GM12878 (cell line): Measurements from ENCODE around the gene DUSP22. TPM values are rescaled to one million over a fixed set of nuclear protein-coding genes. Genes with fewer than 3 reads are reported as not detected.
A peak's percentile ranks its signal among the peaks of the same experiment; 100 is the strongest.

Experiments
- CHD1 ChIP-seq: IDR thresholded peaks from 2 replicates; pipeline ENCODE4 v1.6.1; 2012; ENCODE audit warnings: low read depth, low read length, improper control_type of control experiment
- CUX1 ChIP-seq: IDR thresholded peaks from 2 replicates; pipeline ENCODE4 v1.6.1; 2012; ENCODE audit warnings: improper control_type of control experiment, low read depth, low read length; ENCODE audit not compliant: insufficient replicate concordance
- EP300 ChIP-seq, 2 experiments: fragments of 150-350 bp in 1 of 2; IDR thresholded peaks; 2 replicates each; pipeline ENCODE4 v1.6.1; 2011 to 2012; ENCODE audit warnings: low read depth in 2 of 2, low read length in 2 of 2, borderline replicate concordance in 1 of 2, improper control_type of control experiment in 1 of 2, inconsistent platforms in 1 of 2; ENCODE audit not compliant: control insufficient read depth in 1 of 2
- HDGF ChIP-seq: fragments of 450-650 bp; IDR thresholded peaks from 2 replicates; pipeline ENCODE4 v1.6.1; 2016; ENCODE audit warnings: antibody characterized with exemption
- MEF2A ChIP-seq: IDR thresholded peaks from 2 replicates; pipeline ENCODE4 v1.6.1; 2011; ENCODE audit warnings: low read depth, mild to moderate bottlenecking, low read length, moderate library complexity; ENCODE audit not compliant: insufficient read depth
- MXI1 ChIP-seq: fragments of 150-350 bp; IDR thresholded peaks from 2 replicates; pipeline ENCODE4 v1.6.1; 2011; ENCODE audit warnings: low read depth, mild to moderate bottlenecking, inconsistent platforms, low read length, improper control_type of control experiment
- PBX3 ChIP-seq: IDR thresholded peaks from 2 replicates; pipeline ENCODE4 v1.6.1; 2011; ENCODE audit warnings: mild to moderate bottlenecking, low read depth, low read length, moderate library complexity; ENCODE audit not compliant: insufficient replicate concordance
- PKNOX1 ChIP-seq: fragments of 450-650 bp; IDR thresholded peaks from 2 replicates; pipeline ENCODE4 v1.6.1; 2016; ENCODE audit warnings: mild to moderate bottlenecking
- POLR2AphosphoS2 ChIP-seq: IDR thresholded peaks from 2 replicates; pipeline ENCODE4 v1.6.1; 2011; ENCODE audit warnings: low read depth, mild to moderate bottlenecking, low read length, improper control_type of control experiment, moderate library complexity
- POLR2AphosphoS5 ChIP-seq: IDR thresholded peaks from 2 replicates; pipeline ENCODE4 v1.6.1; 2011; ENCODE audit warnings: mild to moderate bottlenecking, low read length, inconsistent platforms
- REST ChIP-seq: IDR thresholded peaks from 2 replicates; pipeline ENCODE4 v1.6.1; 2012; ENCODE audit warnings: mild to moderate bottlenecking, low read depth, low read length
- SIX5 ChIP-seq: IDR thresholded peaks from 2 replicates; pipeline ENCODE4 v1.6.1; 2011; ENCODE audit warnings: mild to moderate bottlenecking, low read depth, low read length, moderate library complexity; ENCODE audit not compliant: severe bottlenecking
- SMAD1 ChIP-seq: fragments of 450-650 bp; IDR thresholded peaks from 2 replicates; pipeline ENCODE4 v1.6.1; 2018; ENCODE audit warnings: mild to moderate bottlenecking, low read depth; ENCODE audit not compliant: partially characterized antibody
- SMAD5 ChIP-seq: IDR thresholded peaks from 2 replicates; pipeline ENCODE4 v1.6.1; 2016; ENCODE audit warnings: antibody characterized with exemption, low read depth
- SP1 ChIP-seq: IDR thresholded peaks from one replicate; pipeline ENCODE4 v1.6.1; 2011; ENCODE audit warnings: low read depth, low read length
- WRNIP1 ChIP-seq: IDR thresholded peaks from 2 replicates; pipeline ENCODE4 v1.6.1; 2011; ENCODE audit warnings: low read depth, low read length, improper control_type of control experiment, borderline replicate concordance
- YY1 ChIP-seq: IDR thresholded peaks from 2 replicates; pipeline ENCODE4 v1.6.1; 2011; ENCODE audit warnings: low read depth, mild to moderate bottlenecking, low read length
- ZNF274 ChIP-seq: IDR thresholded peaks from one replicate; pipeline ENCODE4 v1.8.0; 2011; ENCODE audit not compliant: insufficient read length, insufficient read depth
- ZNF384 ChIP-seq: IDR thresholded peaks from 2 replicates; pipeline ENCODE4 v1.6.1; 2012; ENCODE audit warnings: low read depth, mild to moderate bottlenecking, low read length, improper control_type of control experiment, borderline replicate concordance
- polyA plus RNA-seq, 11 experiments: library from polyadenylated mRNA; depleted of rRNA in 4 of 11; unstranded in 6 of 11; stranded (reverse) in 5 of 11; fragments of >200 nt; fragmentation: Nextera tagmentation in 4 of 11; fragmentation: Illumina TruSeq in 1 of 11; extraction: Ambion mirVana in 4 of 11; extraction: Trizol in 1 of 11; gene quantifications; 1 replicate in 1 of 11; 2 replicates in 10 of 11; pipeline versions ENCODE4 v1.2.1 to v1.2.3, GENCODE V29; 2011 to 2016; ENCODE audit warnings: inconsistent platforms in 2 of 11, missing spikeins in 2 of 11, low read depth in 1 of 11
- total RNA-seq, 4 experiments: library from RNA; depleted of rRNA in 3 of 4; stranded (reverse); fragments of >200 nt in 3 of 4; fragmentation: Illumina TruSeq in 1 of 4; extraction: Trizol in 1 of 4; gene quantifications; 2 replicates each; pipeline versions ENCODE4 v1.2.1 to v1.2.3, GENCODE V29; 2013 to 2021

Gene DUSP22
- total and polyA plus RNA-seq, 10 of the 15 experiments (the other 5 are each of a cell fraction or from before 2014, with no cell fraction given) = 78.9 to 156 (median 107) TPM

GRCh38 chr6:291204-291696 lies 1.0 kb upstream of the DUSP22 start (continued):
- TF ChIP-seq PBX3 (peak; percentile 27), ZNF384 (0 out of 2 replicates have a peak, but pooled peaks have one; percentile 3), SMAD1 (peak; percentile 82), HDGF (peak; percentile 88; the same call in 1 of the 2 replicates), PKNOX1 (peak; percentile 69), POLR2AphosphoS5 (peak; percentile 87), CHD1 (peak; percentile 90; the same call in 1 of the 2 replicates), MXI1 (peak; percentile 32; the same call in 1 of the 2 replicates), SMAD5 (peak; percentile 86; the same call in 1 of the 2 replicates), YY1 (peak; percentile 69; the same call in 1 of the 2 replicates), SIX5 (no peak), CUX1 (peak; percentile 13), WRNIP1 (peak; percentile 76; the same call in 1 of the 2 replicates), REST (0 out of 2 replicates have a peak, but pooled peaks have one; percentile 0), MEF2A (no peak), SP1 (no peak), POLR2AphosphoS2 (peak; percentile 20; the same call in 1 of the 2 replicates), ZNF274 (no peak), EP300 (IDR thresholded peaks at IDR 0.05; ENCODE audit: borderline replicate concordance in 1 of 2, control insufficient read depth in 1 of 2, low read depth in 2 of 2, low read length in 2 of 2) (no peak)
